Endometrium (tissue), 2 donors: ENCODE measurements around the gene NR3C2.

ENCODE experiments used
- FAIRE-seq: peaks from 2 replicates; lab custom pipeline; 2012; peaks lifted over from hg19 to GRCh38; lab: Jason Lieb, UNC
- donor health status: control.
- donor health status: control.

NR3C2 gene

GRCh38 chr4:148435654-148436406 is 6.4 kb downstream of the NR3C2 start:
- FAIRE-seq: no peak

DNA sequence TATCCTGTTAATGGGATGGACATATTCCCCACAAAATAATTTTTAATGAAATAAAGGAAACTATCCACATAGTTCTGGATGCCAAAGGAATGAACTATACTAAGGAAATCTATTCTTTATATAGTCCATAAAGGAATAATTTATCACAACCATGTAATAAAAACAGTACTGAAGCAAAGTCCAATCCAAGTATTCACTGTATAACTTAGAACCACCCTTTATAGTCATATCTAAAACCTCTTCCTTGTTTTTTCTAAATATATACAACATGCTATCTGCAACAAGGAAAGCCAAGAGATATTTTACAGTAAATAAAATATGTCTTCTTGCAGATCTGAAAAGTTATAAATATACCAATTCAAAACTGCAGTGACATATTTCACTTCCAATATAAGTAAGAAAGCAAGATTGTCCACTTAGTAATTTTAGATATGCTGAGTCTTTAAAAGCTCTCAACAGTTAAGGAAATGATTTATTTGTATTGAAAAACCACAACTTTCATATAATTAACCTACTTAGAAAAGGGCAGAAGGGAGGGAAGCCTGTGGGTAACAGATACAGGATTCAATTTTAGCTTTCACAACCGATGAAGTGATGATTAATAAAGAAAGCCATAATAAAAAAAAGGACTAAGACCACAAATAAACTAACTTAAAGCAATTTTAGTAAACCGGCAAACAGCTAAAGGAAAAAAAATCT is 8.0 kb downstream of the NR3C2 start:
- peak; percentile 41 for FAIRE-seq

GRCh38 chr4:148431401-148431800 is 10.8 kb downstream of the NR3C2 start:
- no peak for FAIRE-seq

- FAIRE-seq: peak; percentile 15
Observed at GRCh38 chr4:148430854-148431253, 11.4 kb downstream of the NR3C2 start.

DNA sequence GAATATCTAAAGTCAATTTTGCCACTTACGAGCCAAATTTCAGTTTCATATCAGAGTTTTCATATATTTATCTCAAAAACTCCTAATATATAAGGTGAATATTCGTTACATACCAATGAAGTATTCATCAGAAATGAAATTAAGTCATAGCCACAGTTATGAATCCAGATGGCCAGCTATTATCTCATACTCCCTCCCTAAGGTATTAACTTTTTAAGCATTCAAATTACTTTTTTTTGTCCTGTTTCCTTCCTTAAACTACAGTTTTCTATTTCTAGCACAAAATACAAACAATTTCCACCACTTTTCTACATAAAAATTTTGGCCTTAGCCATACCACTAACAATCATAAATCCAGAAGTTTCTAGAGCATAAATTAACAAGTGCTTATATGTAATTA is 13.0 kb downstream of the NR3C2 start:
- FAIRE-seq: no peak

GRCh38 chr4:148426643-148427042 is 15.6 kb downstream of the NR3C2 start:
- FAIRE-seq: no peak

DNA sequence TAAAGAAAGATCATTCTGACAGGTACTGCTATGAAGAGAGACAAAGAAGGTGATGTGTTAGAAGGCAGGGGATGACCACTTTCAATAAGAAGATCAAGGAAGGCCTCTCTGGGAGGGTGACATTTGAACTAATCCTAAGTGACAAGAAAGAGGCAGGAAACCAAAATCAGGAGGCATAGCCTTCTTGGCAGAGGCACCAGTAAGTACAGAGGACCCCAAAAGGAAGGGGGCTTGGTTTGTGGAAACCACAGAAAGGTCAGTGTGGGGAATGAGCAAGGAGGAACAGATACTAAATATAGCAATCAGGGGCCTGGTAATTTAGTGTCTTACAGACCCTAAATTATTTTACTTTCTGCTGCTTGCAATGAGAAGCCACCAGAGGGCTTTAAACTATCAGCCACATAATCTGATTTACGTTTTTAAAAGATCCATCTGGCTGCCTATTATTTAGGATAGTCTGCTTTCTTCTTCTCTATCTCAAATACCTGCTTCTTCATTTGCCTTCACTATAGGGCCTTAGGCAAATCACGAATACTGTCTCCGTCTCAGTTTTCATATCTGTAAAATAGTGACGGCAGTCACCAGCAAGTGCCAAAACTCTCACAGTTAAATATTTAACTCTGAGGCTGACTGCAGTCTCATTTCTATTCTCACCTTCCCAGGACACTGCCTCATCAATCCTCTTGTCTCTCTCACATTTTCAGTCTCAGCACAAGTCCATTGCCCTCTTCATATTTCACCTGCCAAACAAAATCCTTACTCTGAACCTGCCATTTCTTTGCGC is 16.7 kb downstream of the NR3C2 start:
- no peak for FAIRE-seq

- no peak for FAIRE-seq
Observed at GRCh38 chr4:148420397-148420796, 21.8 kb downstream of the NR3C2 start.

DNA sequence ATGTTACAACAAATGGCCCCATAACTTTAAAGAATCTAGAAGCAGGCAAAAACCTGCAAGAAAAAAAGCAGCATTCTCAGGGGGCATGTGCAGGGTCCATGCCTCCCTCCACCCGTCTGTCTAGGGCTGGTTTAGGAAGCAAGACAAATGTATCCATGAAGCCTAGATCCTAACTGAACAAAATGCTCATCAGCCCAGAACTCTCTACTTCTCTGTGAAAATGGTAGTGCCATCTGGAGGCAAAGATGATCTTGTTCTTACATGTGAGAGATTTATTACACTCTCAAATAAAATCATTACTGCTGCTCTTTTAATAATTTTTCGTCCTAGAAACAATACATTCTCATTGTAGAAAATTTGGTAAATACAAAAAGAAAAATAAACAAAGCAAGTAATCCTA is 26.7 kb downstream of the NR3C2 start:
- FAIRE-seq: no peak

DNA sequence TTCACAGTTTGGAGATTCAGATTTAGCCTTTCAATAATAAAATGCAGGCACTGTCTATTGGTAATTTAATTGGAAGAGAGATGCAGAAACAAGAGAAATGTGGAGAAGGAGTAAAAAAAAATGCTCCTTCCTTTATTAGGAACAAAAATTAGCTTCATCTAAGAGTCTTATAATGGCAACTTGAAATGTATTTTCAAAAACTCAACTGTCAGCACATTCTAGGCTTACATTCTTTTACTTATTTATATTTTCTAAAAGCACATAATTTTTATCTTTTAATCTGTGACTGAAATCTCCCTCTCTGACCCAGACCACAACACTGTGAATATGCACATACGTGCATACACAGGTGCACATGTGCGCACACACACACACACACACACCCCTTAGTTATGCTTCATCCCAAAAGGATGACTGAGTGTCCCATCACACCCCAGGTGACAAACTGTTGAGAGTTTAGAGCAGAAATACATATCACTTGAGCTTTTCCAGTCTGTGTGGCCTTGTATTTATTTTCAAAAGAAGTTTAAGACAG is 29.7 kb downstream of the NR3C2 start:
- no peak for FAIRE-seq

DNA sequence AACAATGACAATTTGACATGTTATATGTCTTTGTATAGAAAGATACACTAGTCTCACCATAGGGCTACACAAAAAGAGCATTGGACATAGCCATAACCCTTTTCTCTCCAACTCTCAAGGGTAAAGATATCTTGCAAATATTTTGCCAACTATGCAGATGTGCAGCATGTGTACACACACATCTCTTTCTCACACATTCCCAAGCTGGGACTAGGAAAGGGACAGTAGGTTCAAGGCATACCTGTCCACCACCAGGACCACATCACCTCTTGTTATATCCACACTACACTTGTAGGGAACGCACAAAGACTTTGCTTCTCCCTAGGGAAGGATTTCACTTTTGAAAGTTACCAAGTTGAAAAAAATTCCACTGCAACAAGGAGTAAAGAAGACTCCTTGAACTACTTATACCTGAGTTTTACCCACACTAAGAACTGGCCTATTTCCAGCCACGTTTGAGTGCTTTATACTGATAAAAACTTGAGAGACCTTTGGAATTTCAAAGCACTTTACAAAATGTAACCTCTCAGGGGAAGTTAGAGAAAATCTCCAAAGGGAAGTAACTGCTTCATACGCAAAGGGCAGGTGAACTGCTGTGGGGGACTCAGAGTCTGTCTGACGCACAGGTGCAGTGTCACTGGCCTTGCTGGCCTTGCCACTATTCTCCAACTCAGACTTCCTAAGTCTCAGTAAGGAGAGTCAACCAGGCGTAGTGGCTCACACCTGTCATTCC is 36.9 kb downstream of the NR3C2 start:
- FAIRE-seq: no peak

DNA sequence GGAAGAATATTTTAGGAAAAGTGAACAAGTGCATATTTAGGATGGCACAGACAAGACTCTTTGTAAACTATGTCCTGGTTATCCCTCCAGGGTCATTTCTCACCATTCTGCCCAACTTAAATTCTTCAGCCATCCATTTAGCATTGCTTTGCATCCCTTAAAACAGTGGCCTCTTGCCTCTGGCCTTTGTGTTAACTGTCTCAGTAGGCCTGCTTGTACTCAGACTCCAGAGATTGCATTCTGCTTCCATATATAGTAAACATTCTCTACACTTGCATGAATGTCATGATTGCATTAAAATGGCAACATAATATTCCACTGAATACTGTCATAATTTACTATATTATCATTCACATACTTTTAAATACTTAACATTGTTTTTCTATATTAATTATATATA is 43.2 kb downstream of the NR3C2 start:
- FAIRE-seq: no peak

GRCh38 chr4:148397771-148398170 is 44.4 kb downstream of the NR3C2 start:
- no peak for FAIRE-seq

- no peak for FAIRE-seq
Observed at GRCh38 chr4:148396986-148397673, 45.1 kb downstream of the NR3C2 start.

DNA sequence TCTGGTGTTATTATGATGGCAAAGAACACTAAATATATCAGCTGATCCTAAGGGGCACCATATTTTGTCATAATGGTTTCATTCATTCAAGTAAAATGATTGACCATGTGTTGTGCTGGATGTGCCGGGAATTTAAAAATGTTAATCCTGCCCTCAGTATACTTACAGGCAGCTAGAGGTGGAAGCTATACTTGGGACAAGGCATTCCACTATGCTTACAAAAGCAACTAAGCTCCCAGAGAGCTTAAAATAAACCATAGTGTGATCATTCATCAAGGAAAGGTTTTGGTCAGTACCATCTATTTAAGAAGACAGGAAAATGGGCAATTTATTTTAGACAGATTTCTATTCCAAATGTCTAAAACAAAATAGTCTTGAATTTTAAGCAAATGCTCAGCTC is 46.4 kb downstream of the NR3C2 start:
- no peak for FAIRE-seq

DNA sequence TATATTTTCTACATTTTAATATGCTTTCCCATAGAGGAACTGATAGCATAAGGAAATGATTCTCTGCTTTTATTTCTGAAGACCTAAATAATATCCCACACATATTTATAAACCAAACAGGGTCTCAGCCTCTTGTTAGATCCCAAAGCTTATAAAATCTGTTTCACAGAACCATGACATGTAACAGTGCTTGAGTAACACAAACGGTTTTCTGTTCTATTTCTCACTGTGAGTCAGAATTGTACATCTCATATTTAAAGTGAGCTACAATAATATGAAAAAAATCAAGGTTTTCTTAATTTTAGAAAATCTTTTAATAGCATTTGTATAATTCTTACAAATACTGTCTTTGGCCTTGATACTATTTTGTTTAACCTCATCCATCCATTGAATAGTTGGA is 51.2 kb downstream of the NR3C2 start:
- FAIRE-seq: no peak

- FAIRE-seq: no peak
Observed at GRCh38 chr4:148390311-148390710, 51.9 kb downstream of the NR3C2 start.

GRCh38 chr4:148380291-148380690 is 61.9 kb downstream of the NR3C2 start:
- FAIRE-seq: no peak

GRCh38 chr4:148376151-148376550 is 66.1 kb downstream of the NR3C2 start:
- FAIRE-seq: peak; percentile 79

- FAIRE-seq: no peak
Observed at GRCh38 chr4:148375584-148375983, 66.6 kb downstream of the NR3C2 start.

- no peak for FAIRE-seq
Observed at GRCh38 chr4:148373093-148373492, 69.1 kb downstream of the NR3C2 start.
